NCI-H1092 (cell line): ENCODE results near the gene EIF4EBP3.

Experiments
- DNase-seq: peaks from one replicate; lab custom pipeline; 2025; lab: John Stamatoyannopoulos, UW

Gene EIF4EBP3

DNA sequence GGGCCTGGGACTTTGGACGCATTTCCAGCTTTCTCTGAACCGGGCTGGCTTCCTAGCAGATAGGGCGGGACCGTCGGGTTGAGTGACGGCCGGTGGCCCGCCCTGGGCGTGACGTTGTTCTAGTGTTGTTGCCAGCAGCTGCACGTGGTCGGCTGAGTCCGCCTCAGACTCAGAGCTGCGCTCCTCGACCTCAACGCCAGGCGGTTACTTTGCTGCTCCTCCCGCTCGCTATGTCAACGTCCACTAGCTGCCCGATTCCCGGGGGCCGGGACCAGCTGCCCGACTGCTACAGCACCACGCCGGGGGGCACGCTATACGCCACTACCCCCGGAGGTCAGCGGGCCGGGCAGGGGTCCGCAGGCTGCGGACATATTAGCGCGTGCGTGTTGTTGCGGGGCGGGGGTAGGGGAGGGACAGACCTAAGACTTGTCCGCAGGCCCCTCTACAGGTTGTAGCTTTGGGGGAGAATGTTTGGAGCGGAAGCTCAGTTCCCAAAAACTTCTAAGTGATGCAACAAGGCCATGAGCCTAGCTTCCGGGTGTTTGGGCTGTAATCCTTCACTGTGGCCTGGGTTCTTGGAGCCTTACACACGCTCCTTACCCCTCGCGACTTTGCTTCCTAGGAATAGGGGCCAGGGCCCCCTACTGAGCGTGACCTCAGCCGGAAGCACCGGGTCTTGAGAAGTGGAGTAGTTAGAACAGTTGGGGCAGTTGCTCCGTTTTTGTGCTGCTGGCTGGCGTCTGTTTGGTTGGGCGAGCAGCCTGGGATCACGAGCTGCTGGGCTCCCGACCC lies at the start of gene EIF4EBP3:
Gene EIF4EBP3 (plus strand): TSS at position 155 of the 792 bp plus-strand sequence. CDS start 76 bp downstream, at position 231.
- no peak for DNase-seq

DNA sequence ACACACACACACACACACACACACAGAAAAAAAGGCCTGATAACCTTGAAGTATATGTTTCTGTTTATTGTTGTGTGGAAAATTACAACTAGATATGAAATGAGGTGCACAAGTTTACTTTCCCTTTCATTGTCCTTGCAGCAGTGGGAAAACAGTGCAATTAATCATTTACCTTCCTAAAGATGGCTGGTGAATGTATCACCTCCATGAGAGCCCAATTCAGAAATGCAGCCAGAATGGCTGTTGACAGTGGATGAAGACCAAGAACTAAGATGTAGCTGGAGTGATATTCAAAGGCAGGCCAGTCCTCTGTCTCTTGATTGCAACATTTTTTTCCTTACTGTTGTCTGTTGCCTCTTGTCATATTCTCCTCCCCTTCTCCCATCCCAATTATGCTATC lies 49.6 kb upstream of the EIF4EBP3 start:
- no peak for DNase-seq

DNA sequence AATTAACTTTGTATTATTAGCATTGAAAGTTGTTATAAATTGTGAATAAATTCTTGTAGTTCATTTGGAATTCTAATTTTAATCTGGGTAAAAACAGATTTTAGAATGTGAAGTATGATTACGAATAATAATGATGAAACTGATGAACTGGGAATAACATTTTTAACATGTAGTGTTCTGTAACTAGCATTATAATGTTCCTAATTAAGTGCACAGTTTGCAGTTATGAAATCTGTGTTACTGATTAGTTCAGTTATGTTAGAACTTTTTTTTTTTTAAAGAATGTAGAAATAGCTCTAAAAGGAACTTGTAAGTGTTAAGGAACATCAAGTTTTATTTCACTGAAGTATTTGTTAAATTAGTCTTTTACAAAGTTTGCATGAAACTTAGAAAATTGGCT lies 48.9 kb upstream of the EIF4EBP3 start:
- no peak for DNase-seq

DNA sequence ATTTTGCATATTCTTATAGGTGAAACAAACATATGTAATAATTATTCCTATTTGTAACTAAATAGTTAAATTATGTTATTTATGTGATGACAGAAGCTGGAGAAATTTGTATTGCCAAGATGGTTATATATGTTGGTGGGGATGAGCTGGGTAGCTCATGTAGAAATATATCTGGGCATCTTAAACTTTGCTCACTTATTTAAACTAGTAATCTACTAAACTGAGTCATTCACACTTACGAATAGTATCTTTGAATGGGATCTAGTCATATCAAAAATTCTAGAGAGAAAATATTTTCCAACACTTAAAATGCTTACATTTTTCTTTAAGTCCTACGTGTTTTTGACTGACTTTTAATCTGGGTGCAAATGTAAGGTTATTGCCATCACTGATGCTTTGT lies 44.6 kb upstream of the EIF4EBP3 start:
- no peak for DNase-seq

DNA sequence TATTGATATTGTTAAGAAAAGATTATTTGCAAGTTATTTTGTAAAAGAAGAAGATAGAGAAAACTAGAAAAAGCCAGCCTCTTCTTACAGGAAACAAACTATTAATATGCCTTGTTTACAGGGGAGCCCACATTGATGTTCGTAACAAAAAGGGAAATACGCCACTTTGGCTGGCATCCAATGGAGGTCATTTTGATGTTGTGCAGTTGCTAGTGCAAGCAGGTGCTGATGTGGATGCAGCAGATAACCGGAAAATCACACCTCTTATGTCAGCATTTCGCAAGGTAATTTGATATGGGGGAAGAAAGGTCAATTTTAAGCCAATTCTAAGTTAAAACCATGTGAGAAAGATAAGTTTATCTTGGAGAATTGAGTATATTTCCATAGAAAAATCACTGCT lies 37.6 kb upstream of the EIF4EBP3 start:
- DNase-seq = no peak

DNA sequence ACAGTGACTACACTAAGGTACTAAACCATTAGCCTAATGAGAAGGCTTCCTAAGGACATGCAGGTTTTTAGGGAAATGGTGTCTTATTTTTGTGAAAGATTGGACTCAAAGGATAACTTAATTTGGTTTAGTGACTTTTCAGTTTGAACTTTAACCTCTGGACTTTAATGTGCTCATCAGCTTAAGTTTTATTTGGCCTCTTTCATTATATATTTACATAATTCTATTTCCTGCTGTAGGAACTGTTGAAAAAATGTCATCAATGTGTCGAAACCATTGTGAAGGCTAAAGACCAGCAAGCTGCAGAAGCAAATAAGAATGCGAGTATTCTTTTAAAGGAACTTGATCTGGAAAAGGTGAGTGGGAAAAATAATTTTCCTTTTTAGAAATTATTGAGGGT lies 34.3 kb upstream of the EIF4EBP3 start:
- DNase-seq = no peak

DNA sequence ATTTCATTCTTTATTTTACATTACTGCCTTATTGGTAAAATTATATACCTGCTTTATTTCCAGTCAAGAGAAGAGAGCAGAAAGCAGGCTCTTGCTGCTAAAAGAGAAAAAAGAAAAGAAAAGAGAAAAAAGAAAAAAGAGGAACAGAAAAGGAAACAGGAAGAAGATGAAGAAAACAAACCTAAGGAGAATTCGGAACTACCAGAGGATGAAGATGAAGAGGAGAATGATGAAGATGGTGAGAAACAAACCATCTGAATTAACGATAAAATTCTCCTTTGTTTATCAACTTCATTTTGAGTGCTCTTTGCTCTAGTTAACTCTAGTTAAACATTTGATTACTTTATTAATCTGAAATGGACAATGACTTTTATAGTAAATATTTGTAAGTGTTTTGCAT lies 23.5 kb upstream of the EIF4EBP3 start:
- DNase-seq = no peak

DNA sequence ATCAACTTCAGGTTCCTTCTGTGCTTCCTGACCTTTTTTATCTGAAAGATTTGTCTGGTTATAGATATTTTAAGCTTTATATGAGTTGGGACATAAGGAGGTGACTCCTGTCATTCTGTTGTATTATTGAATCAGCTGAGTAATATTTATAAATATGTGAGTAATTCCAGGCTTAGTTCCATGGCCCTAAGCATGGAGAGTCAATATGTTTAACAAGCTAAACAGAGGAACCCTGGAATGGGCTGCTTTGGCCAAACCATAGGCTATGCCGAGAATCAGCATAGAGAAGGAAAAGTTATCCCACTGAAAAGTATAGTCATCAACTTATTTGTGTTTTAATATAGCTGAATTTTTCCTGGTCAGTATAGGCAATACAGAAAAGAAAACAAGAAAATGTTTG lies 7.2 kb upstream of the EIF4EBP3 start:
- no peak for DNase-seq

DNA sequence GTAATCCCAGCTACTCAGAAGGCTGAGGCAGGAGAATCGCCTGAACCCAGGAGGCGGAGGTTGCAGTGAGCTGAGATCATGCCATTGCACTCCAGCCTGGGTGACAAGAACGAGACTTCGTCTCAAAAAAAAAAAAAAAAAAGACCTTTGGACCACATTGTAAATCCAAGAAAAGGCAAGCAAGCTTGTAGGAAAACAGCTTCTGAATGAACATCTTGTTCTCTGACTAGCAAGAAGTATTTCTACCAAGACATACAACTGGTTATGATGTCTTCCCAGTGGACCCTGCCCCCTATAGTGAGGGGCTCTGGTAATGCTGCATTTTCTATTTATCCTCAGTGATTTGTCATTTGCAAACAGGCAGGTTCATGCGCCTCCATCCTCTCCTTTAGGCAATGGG lies 4.5 kb upstream of the EIF4EBP3 start:
- no peak for DNase-seq

DNA sequence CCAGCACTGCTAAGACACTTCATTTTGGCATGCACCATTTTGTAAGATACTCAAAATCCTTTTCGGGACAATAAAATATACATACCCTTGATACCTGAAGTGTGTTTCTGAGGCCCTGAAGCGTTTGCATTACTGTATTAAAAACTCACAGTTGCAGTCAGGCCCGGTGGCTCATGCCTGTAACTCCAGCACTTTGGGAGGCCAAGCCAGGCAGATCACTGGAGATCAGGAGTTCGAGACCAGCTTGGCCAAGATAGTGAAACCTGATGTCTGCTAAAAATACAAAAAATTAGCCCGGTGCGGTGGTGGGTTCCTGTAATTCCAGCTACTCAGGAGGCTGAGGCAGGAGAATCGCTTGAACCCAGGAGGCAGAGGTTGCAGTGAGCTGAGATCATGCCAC lies 2.5 kb upstream of the EIF4EBP3 start:
- DNase-seq = no peak

DNA sequence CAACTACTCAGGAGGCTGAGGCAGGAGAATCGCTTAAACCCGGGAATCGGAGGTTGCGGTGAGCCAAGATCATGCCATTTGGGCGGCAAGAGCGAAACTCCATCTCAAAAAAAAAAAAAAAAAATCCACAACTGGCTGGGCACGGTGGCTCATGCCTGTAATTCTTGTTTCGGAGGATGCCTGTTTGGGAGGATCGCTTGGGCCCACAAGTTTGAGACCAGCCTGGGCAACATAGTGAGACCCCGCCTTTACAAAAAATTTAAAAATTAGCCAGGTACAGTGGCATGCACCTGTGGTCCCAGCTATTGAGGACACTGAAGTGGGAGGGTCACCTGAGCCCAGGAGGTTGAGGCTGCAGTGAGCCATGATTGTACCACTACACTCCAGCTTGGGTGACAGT lies 1.9 kb upstream of the EIF4EBP3 start:
- no peak for DNase-seq

DNA sequence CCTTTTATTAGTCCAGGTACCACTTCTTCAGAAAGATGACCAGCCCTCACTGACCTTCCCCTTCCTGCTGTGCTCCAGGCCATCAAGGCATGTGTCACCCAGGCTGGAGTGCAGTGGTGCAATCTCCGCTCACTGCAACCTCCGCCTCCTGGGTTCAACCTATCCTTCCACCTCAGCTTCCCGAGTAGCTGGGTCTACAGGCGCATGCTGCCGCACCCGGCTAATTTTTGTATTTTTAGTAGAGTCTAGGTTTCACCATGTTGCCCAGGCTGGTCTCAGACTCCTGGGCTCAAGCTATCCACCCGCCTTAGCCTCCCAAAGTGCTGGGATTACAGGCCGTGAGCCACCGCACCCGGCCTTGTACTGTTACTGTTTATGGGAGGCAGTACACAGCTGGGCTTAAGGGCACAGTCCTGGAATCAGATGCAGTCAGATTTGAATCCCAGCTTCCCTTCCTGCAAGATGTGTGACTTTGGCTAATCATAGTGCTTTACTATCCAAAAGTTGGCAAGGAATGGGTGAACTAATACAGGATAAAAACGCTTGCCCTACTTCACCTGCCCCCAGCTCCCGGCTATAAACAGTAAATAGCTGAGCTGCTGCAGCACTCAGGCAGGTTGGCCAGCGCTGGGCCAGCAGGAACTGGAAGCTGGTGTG lies 483 bp upstream of the EIF4EBP3 start:
- DNase-seq = no peak

DNA sequence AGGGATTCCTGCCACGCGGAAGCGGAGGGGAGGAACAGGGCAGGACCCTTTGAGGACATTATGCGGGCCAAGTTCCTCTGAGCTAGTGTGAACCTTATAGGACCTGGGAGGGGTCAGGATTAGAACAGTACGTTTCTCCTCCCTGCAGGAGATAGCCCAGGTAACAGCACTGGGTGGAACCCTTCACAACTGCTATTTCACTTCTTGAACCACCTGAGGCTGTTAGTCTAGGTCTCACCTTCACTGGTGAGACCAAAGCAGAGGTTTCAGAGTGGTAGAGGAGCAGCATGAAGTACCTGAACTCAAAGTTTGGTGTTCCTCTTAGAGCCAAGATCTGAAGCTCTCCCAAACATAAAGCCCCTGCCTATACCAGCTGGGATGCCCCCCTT lies 832 bp downstream of the EIF4EBP3 start:
- DNase-seq = no peak

DNA sequence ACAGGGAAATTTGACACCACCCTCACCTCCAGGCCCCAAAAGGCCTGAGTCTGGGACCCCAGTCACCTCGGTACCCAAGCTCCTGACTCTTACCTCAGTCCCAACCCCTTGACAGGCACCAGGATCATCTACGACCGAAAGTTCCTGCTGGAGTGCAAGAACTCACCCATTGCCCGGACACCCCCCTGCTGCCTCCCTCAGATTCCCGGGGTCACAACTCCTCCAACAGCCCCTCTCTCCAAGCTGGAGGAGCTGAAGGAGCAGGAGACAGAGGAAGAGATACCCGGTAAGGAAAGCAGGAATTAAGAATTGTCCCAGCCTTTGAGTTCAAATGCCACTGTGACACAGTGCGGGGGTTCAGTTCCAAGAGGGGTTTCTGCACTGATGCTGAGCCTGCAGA lies 1.3 kb downstream of the EIF4EBP3 start:
- DNase-seq = no peak

DNA sequence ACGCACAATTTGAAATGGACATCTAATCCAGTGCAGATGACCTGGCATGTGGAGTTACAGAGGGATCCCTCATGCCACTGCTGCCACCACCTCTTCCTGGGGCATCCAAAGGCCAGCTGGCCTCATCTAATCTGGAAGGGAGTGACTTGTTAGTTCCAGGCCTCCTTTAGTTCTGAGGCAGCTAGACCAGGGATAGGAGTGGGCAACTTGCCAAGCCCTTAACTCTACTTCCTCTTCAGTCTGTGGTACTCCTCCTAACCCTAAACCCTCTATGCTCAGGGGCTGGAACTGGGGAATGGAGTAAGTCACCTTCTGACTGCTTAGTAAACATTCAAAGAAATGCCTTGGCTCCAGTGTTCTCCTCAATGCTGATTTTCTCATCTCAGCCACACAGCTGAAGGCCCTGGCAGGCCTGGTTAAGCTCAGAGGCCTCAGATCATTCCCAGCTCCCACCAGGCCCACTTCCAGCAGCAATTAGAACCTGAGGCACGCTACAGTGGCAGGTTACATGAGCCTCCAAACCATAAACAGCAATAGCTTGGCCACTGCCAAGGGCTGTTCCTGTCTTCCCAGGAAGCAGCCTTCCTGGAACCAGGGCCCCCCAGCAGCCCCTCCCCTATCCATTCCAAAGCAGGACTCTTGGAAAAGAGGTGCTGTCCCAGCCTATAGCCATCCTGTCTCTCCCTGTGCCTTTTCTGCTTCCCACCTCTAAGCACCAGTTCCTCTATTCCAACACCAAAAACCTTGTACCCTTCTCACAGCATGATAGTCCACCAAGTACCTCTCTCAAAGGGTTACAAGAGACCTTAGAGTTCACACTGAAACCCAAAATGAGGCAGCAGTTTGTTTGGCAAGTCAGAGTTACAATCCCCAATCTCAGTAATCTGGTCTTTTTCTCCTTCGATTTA lies 2.0 kb downstream of the EIF4EBP3 start:
- DNase-seq = no peak

DNA sequence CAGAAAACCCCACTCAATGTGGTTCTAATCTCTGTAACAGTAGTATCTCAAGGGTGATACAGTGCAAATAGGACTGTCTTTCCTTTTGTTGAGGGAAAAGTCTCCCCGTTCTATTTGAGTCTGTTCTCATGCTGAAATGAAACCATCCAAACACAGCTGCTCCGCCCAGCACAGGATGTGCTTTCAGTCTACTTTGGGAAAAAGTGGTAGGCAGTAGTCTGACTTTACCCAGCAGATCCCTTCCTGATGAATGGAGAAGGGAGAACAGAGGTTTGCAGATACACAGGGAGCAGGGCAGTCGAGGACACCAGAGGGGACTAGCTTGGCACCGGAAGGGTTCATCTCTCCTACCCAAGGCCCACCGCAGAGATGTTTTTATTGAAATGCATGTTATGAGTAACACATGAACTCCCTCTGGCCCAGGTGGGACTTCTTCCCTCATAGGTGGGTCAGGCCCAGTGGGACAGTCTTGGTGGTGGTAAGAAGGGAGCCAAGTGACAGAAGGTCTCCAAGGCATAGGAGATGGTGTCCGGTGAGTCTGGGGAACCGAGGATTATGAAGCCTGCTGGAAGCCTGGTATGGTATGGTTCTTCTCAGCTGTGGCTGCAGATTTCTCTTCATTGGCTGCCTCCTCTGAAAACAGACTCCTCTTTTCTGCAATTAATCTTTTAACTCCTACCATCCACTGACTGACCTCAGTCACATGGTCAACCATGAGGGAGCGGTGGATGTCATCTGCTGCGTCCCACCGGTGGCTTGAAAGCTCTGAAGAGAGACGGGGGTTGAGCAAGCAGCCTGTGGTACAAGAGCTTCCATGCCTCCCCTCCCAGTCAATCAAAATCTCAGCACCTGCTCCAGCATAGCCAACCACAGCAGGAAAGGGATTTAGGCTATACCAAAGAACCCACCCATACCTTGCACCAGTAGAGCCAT lies 3.0 kb downstream of the EIF4EBP3 start:
- DNase-seq = no peak

DNA sequence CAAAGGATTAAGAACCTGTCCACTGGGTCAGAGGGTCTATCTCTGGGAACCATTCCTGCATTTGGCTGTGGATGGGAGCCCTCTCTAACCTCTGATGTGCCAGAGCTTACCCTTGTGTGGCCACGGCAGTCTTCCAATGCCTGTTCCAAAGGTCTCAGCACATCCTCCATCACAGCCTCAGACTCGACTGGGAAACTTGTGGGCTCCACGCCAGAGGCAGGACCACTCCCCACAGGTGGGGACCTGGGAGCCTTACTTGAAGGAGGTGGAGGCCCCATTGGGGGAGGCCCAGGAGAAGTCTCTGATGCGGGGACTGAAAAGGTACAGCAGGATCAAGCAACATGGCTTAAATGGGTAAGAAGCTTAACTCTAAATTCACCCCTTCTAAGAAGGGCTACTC lies 4.4 kb downstream of the EIF4EBP3 start:
- DNase-seq = no peak

DNA sequence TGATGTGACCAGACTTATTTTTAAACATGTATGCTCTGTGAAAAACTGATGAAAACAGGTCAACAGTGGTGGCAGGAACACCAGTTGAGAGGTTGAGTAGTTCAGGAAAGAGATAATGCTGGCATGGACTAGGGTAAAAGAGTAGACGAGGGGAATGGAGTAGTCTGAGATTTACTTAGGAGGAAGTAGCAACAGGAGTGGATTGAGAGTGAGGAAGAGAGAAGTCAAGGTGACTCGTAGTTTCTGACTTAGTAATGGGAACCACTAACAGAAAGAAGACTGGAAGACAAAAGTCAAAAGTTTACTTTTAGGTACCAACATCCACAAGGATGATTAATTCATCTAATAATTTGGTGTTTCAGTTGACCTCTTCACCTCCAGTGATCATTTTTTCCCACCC lies 6.2 kb downstream of the EIF4EBP3 start:
- DNase-seq = no peak

DNA sequence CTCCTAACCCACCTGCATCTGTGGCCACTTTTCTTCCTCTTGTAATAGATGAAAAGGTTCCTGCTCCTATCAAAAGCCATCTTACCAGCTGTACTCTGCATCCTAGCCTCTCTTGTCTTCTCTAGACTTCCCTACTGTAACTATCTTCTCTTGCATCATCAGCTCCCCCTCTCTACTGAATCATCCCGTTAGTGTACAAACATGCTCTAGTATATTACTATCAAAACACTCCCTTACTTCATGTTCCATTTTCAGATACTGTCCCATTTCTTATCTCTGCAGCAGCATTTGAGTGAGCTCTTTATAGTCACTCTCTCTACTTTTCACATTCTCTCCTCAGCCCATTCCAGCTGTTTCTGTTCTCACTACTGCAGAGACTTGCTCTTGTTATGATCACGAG lies 7.0 kb downstream of the EIF4EBP3 start:
- DNase-seq = no peak

DNA sequence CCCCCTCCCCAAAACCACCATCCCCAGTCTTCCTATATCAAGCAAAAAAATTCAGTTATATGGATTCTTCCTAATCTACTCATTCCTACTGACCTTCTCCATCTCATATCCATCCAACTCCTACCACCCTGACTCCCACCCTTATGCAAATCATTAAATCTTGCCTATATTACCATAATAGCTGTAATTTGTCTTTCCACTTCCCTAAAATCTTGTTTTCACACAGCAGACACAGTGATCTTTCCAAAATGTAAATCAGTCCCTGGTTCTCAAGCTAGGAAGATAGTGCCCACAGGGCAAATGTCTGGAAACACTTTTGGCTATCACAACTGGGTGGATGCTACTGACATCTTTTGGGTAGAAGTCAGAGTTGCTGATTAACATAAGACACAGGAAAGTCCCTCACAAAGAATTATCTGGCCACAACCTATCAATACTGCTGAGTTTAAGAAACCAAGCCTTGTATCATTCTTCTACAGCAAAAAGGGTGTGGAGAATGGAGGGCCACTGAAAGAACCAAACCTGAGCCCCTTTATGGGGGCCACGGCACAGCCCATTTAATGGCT lies 8.4 kb downstream of the EIF4EBP3 start:
- DNase-seq = no peak

DNA sequence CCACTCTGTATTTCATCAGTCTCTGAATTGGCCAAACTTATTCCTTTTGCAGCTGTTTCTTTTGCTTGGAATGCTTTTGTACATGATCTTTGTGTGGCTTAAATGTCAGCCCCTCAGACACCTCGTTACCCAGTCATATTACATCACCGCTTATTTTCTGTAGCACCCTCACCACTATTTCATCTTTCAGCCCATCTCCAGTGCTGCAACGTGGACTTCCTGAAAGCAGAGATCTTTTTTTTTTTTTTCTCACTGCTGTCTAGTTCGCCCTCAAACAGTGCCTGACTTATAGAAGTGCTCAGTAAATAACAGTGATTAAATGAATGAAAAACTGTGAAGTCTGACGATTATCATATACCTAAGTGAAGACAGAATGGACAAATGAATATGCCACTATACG lies 9.0 kb downstream of the EIF4EBP3 start:
- no peak for DNase-seq
